GM21786 (cell line): ENCODE results near the gene HES3.
"Not testable (repeated sequence)": the region's sequence is repeated elsewhere in the genome, so short reads cannot be mapped to it uniquely, and the experiment has no call there.

Source experiments
- ATAC-seq: cut with Tn5 transposase; IDR thresholded peaks from one replicate; pipeline ENCODE4 v1.9.1; 2021; ENCODE audit not compliant: unreplicated experiment

Gene HES3

GRCh38 chr1:6218375-6219164 lies 25.4 kb upstream of the HES3 start:
- ATAC-seq: no peak

DNA sequence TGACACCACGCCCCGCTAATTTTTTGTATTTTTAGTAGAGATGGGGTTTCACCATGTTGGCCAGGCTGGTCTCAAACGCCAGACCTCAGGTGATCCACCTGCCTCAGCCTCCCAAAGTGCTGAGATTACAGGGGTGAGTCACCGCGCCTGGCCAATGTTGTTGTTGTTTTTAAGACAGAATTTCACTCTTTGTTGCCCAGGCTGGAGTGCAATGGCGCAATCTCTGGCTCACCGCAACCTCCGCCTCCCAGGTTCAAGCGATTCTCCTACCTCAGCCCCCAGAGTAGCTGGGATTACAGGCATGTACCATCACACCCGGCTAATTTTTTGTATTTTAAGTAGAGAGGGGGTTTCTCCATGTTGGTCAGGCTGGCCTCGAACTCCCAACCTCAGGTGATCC lies 24.3 kb upstream of the HES3 start:
- ATAC-seq: not testable (repeated sequence)

DNA sequence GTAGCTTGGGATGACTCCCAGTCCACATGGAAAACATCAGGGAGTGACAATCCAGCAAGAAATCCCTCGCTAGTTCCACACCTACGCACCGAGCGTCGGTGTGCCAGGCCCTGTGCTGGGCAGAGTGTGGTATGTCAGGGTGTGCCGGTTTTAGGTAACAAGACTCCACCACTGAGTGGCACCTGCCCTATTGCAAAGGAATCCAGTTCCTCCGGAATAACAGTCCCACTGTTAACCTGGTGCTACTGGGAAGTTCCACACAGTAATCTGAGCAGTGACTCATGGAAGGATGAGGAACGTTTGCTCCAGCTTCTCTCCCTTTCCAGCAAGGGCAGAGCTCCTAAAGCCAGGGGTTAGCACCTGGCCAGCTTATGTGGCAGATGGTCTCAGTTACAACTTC lies 23.7 kb upstream of the HES3 start:
- ATAC-seq: no peak

DNA sequence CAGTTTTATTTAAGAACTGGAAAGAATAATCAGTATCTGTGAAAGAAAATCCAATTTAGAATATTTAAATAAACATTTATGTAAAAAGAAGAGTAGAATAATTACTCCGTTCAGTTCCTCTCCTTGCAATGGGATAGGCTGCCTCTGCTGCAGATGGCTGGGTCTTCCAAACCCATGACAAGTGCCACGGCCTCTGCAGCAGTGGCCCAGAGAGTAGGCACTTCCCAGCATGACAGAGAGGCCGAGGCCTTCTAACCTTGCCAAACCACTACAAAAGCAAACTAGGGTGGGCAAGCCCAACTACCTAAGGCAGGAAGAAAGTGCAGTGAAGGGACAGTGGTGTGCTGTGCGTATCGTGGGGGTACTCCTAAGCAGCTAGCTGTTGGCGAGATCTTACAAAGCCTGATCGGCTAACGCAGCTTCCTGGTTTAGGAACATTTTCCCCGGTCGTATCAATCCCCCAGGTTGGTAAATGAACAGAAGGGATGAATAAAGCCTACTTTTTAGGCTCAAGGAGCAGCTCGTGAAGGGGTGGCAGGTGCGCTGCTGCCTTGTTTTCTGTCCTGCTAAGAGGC lies 22.7 kb upstream of the HES3 start:
- no peak for ATAC-seq

DNA sequence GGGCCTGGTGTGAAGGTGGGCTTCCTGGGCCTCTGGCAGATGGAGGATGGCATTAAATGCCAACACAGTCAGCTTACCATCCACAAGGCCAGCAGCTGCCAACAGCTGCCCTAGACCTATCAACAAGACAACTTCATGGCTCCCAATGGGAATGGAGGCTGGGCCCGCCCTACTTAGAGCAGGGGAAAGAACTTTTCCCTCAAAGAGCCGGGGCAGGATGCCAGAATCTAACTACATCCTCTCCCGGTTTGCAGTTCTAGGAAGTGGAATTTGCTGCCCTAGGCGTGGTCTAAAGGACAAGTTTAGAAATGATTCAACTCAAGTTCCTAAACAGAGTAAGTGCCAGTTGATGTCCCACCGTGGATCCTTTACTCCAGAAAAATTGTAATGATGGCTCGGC lies 21.3 kb upstream of the HES3 start:
- no peak for ATAC-seq

GRCh38 chr1:6223617-6224016 lies 20.4 kb upstream of the HES3 start:
- no peak for ATAC-seq

DNA sequence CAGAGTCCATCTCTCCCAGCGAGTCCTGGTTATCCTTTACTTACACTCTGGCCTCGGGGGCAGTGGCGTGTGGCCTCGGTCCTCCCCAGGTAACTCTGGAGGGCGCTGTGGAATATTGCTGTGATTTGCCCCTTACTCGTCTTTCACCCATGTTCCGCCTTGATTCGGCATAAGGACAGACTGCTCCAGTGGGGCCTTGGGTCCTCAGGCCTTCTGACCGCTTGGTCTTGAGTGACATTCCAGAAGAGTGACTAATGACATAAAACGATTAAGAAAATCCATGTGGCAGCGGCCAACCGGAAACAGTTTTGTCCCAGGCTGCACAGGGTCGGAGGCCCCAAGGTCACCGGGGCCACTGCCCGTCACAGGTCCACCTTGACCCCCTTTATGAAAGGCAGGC lies 19.3 kb upstream of the HES3 start:
- ATAC-seq: no peak

- ATAC-seq: no peak
These were observed 18.3 kb upstream of the HES3 start for GRCh38 chr1:6225651-6226050.

DNA sequence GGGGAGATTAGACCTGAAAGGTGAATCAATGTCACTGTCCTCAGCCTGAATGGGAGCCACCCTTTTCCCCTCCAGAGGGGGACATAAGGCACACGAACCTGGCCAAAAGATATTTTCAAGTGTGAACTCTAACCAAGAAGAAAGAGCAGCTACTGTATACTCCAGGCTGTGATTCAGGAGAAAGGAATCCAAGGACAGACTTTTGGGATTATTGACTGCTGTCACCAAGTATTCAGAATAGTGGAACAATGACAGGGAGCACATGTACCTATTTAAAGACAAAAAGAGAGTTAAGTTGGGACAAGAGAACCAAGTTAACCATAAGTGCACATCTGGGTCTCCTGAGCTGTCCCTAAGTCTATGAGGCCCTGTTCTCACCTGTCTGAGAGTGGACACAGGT lies 10.6 kb upstream of the HES3 start:
- ATAC-seq: no peak

DNA sequence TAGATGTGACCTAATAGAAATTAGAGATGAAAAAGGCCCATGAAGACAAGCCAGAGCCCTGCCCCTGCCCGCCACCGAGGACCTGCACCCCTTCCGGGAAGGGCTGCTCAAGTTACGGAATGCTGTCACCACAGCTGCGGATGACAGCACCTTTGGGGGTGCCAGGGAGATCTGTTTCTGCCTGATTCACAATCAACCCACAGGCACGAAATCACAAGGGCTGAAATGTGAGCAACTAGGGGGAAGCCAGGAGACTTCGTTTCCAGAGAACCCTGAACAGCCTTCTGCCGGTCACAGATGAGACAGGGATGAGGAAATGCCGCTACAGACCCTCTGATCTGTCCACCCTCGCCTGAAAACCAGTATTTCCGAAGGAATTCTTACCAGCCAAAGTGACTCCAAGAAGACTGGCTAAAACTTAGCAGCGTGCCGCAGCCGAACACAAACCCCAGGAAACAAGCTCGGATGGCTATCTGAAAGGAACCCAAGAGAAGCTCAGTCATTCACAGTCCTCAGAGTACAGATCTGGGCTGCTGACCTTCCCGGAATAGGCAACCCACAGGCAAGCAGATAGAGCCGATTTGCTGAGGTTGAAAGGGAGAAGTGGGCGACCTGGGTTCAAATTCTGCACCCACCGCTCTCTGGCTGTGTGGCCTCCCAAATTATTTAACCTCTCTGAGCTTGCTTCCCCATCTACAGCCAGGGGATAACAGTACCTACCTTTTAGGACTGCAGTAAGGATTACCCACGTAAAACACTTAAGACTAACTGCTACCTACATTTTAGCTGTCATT lies 9.3 kb upstream of the HES3 start:
- no peak for ATAC-seq

- peak; percentile 16 for ATAC-seq
These were observed 8.7 kb upstream of the HES3 start for GRCh38 chr1:6235296-6235677.

DNA sequence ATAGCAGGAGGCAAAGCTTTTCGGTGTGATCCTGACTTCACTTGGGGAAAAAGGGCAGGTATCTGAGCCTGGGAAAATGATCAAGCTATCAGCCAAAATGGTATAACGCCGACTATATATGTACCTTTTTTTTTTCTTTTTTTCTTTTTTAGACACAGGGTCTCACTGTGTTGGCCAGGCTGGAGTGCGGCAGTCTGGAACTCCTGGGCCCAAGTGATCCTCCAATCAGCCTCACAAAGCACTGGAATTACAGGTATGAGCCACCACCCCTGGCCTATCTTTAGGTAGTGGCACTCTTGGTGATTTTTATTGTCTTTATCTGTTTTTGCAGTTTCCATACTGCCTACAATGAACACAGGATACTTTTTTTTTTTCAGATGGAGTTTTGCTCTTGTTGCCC lies 6.9 kb upstream of the HES3 start:
- no peak for ATAC-seq

GRCh38 chr1:6239213-6239752 lies 4.7 kb upstream of the HES3 start:
- ATAC-seq: no peak

GRCh38 chr1:6239950-6240768 lies 3.8 kb upstream of the HES3 start:
- no peak for ATAC-seq

DNA sequence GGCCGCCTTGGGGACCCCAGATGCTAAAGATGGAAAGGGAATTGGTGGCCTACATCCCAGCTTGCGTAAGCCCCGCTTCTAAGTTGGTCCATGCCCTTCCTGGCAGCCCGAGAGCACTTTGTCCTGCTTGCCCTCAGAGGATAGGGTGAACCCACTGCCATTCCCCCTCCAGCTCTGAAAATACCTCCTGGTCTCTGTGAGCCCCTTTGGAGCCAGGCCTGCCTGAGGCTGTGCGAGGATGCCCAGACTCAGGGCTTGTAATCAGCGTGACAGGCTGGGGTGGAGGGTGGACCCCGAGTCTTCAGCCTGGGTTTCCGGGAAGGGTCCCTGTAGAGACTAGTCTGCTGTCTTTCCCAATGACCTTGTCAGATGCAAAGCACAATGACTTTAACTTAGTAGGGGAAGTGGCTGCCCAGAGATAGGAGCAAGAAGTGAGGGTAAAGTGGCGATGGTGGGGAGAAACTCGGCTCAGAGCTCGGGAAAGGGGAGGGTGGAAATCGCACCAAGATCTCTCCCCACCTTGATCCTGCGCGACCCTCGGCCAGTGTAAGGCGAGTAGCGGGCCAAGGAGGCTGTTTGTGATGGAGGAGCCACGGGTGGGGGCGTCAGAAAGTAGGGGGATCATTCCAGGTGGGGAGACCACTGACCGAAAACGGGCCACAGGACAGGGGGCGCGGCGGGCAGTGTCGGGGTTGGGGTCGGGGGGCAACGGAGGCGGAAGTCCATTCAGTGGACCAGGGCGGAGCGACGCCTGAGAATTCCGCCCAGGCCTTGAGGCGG lies 2.7 kb upstream of the HES3 start:
- no peak for ATAC-seq

GRCh38 chr1:6241887-6242740 lies 1.9 kb upstream of the HES3 start:
- ATAC-seq: no peak

- no peak for ATAC-seq
These were observed 735 bp upstream of the HES3 start for GRCh38 chr1:6243053-6243834.

GRCh38 chr1:6244401-6245049 lies 546 bp downstream of the HES3 start:
- no peak for ATAC-seq
